ENCODE results near the gene TMEM220. TPM values are rescaled to one million over a fixed set of nuclear protein-coding genes. Genes with fewer than 3 reads are reported as not detected.

Gene TMEM220
- total RNA-seq, 1 experiment from 2014 or later, result not detected

DNA sequence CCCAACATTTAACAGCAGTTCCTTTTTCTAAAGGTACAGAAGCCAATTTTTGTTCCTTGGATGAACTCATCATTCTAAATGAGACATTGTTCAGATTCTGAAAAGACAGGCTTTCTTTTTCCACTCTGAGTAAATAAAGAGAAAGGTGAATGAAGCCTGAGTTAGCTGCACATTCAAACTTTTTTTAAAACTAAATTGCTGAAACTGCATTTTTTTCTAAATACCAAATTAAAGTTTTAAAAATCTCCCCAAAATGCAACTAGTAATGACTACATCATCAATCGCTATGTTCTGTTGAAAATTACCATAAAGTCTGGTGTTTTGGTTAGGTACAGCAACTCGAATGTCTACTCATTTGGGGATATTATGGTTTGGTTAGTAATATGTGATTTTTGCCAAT, 42.3 kb downstream of the TMEM220 start:
- Histone ChIP-seq H3K9ac (ENCODE audit: low read length) (no peak overlapping the region), H3K4me1 (ENCODE audit: control insufficient read depth in 1 of 2, insufficient read depth in 2 of 2, low read length in 2 of 2) (no peaks in the 10 kb centered on the region; a peak in 1 of 4 replicates), H3K79me2 (ENCODE audit: insufficient read depth, low read length) (peaks cover 91% of the 10 kb centered on the region), H3K27me3 (ENCODE audit: insufficient read depth, low read length) (no peaks in the 10 kb centered on the region), H3K36me3 (ENCODE audit: control insufficient read depth in 1 of 2, insufficient read depth in 2 of 2, low read length in 2 of 2) (peaks cover 57 to 58% of the 10 kb centered on the region in 2 experiments), H3K27ac (ENCODE audit: low read depth, low read length) (no peak overlapping the region), H4K20me1 (ENCODE audit: insufficient read depth) (no peaks in the 10 kb centered on the region), H3K9me3 (ENCODE audit: control insufficient read depth in 1 of 2, insufficient read depth in 1 of 2, low read depth in 1 of 2, low read length in 2 of 2) (no peaks in the 10 kb centered on the region), H3K4me3 (replicated peaks in 1 of 2; ENCODE audit: low read depth in 1 of 2, low read length in 2 of 2) (no peak overlapping the region), H3K9me2 (ENCODE audit: insufficient read depth) (no peaks in the 10 kb centered on the region), H3K4me2 (ENCODE audit: low read length) (no peak overlapping the region), H2AFZ (ENCODE audit: low read depth, low read length, poor library complexity, severe bottlenecking) (no peak overlapping the region)
- no peak for DNase-seq (ENCODE audit: low read depth, low spot score)
- CTCF ChIA-PET, result no interaction called here
- POLR2A ChIA-PET, result no interaction called here
- TF ChIP-seq ZNF274 (IDR thresholded peaks at IDR 0.05; ENCODE audit: low read depth, low read length) (no peak), SIN3A (IDR thresholded peaks at IDR 0.05; ENCODE audit: low read depth) (no peak), POLR2A (IDR thresholded peaks at IDR 0.05; ENCODE audit: borderline replicate concordance, extremely low read depth, insufficient read depth, insufficient read length) (no peak), EZH2phosphoT487 (IDR thresholded peaks at IDR 0.05; ENCODE audit: borderline replicate concordance) (no peak), EGR1 (IDR thresholded peaks at IDR 0.05; ENCODE audit: low read depth) (no peak), YY1 (IDR thresholded peaks at IDR 0.05; ENCODE audit: extremely low read depth, insufficient replicate concordance, low read depth, low read length) (no peak), ZBTB33 (IDR thresholded peaks at IDR 0.05; ENCODE audit: extremely low read depth, insufficient replicate concordance, low read length) (no peak), ELF1 (IDR thresholded peaks at IDR 0.05; ENCODE audit: borderline replicate concordance, low read depth) (no peak), TCF7L2 (IDR thresholded peaks at IDR 0.05; ENCODE audit: borderline replicate concordance, extremely low read depth, insufficient read depth, insufficient read length) (no peak), SP1 (IDR thresholded peaks at IDR 0.05; ENCODE audit: low read depth) (no peak), CEBPB (IDR thresholded peaks at IDR 0.05; ENCODE audit: low read depth) (no peak), SRF (IDR thresholded peaks at IDR 0.05; ENCODE audit: low read depth) (no peak), CBX3 (IDR thresholded peaks at IDR 0.05; ENCODE audit: low read depth) (no peak), ZFX (IDR thresholded peaks at IDR 0.05) (no peak), FOSL1 (IDR thresholded peaks at IDR 0.05; ENCODE audit: low read depth) (no peak)
- TF ChIP-seq, protein P1, sequence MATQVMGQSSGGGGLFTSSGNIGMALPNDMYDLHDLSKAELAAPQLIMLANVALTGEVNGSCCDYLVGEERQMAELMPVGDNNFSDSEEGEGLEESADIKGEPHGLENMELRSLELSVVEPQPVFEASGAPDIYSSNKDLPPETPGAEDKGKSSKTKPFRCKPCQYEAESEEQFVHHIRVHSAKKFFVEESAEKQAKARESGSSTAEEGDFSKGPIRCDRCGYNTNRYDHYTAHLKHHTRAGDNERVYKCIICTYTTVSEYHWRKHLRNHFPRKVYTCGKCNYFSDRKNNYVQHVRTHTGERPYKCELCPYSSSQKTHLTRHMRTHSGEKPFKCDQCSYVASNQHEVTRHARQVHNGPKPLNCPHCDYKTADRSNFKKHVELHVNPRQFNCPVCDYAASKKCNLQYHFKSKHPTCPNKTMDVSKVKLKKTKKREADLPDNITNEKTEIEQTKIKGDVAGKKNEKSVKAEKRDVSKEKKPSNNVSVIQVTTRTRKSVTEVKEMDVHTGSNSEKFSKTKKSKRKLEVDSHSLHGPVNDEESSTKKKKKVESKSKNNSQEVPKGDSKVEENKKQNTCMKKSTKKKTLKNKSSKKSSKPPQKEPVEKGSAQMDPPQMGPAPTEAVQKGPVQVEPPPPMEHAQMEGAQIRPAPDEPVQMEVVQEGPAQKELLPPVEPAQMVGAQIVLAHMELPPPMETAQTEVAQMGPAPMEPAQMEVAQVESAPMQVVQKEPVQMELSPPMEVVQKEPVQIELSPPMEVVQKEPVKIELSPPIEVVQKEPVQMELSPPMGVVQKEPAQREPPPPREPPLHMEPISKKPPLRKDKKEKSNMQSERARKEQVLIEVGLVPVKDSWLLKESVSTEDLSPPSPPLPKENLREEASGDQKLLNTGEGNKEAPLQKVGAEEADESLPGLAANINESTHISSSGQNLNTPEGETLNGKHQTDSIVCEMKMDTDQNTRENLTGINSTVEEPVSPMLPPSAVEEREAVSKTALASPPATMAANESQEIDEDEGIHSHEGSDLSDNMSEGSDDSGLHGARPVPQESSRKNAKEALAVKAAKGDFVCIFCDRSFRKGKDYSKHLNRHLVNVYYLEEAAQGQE (IDR thresholded peaks at IDR 0.05; ENCODE audit: low read depth), result no peak
- TF ChIP-seq, protein P2, sequence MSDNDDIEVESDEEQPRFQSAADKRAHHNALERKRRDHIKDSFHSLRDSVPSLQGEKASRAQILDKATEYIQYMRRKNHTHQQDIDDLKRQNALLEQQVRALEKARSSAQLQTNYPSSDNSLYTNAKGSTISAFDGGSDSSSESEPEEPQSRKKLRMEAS (IDR thresholded peaks at IDR 0.05), result no peak
- intact Hi-C loops (cut with micrococcal nuclease), result no loop called here
- no peak for ATAC-seq
- RAD21 ChIA-PET (ENCODE audit: low non-redundant PET in 1 of 2, low total read pairs in 2 of 2, uncharacterized antibody in 2 of 2, unreplicated experiment in 2 of 2), result no interaction called here
- BruUV-seq (replicated peaks), result no TSS peak
